GM12892 (cell line): ENCODE measurements around the gene IL1RAPL1.

Source experiments
- DNase-seq: peaks from one replicate; pipeline ENCODE4 v3.0.0; 2011; ENCODE audit not compliant: insufficient read length
- FAIRE-seq: peaks from 2 replicates; lab custom pipeline; 2011; peaks lifted over from hg19 to GRCh38; lab: Jason Lieb, UNC
- POLR2A ChIP-seq: IDR thresholded peaks from 2 replicates; pipeline ENCODE4 v1.6.1; 2011; ENCODE audit warnings: low read depth, low read length, control low read depth
- POLR2AphosphoS5 ChIP-seq: IDR thresholded peaks from 2 replicates; pipeline ENCODE4 v1.6.1; 2011; ENCODE audit warnings: low read depth, low read length, control low read depth
- TAF1 ChIP-seq: IDR thresholded peaks from 2 replicates; pipeline ENCODE4 v1.6.1; 2011; ENCODE audit warnings: low read depth, mild to moderate bottlenecking, control low read depth, low read length, borderline replicate concordance

Gene IL1RAPL1

GRCh38 chrX:29648161-29648560 lies 1060.9 kb downstream of the IL1RAPL1 start:
- no peak for TF ChIP-seq TAF1
- no peak for TF ChIP-seq POLR2AphosphoS5
- no peak for TF ChIP-seq POLR2A

DNA sequence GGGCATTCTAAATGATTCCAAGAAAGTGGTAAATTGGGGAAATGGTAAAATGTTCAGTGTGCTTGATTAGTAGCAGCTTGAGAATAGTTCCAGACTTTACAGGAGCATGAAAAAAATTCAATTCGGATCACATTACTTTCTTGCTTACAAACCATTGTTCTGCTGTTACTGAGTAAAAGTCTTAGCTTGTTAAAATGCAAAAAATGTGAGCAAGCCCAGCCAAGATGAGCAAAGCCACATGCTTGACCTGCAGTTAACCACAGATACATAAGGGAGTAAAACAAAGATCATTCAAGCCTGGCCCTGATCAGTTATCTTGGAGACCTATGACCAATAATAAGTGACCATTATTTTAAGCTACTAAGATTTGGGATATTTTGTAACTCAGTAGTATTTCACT lies 1065.2 kb downstream of the IL1RAPL1 start:
- FAIRE-seq: no peak
- TF ChIP-seq TAF1 (no peak), POLR2A (no peak), POLR2AphosphoS5 (no peak)
- no peak for DNase-seq

More at GRCh38 chrX:29648161-29648560, 1060.9 kb downstream of the IL1RAPL1 start:
- FAIRE-seq (no peak), DNase-seq (no peak)

DNA sequence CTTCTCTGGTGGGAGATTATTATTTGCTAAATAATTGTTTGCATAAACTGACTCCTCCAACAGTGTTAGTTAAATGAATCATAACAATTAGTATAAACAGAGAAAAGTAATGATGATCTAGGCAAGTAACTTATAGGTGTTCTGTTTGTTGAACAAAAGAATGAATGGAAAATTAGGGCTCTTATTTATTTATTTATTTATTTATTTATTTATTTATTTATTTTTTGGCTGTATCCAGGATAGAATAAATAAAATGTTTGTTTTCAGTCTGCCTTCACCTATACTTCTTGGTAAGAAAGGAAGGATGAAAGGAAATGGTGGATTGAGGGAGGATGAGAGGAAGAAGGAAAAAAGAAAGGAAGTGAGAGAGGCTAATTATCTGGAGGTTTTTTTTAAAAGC lies 1066.5 kb downstream of the IL1RAPL1 start:
- DNase-seq (no peak), FAIRE-seq (no peak)
- TF ChIP-seq POLR2AphosphoS5 (no peak), POLR2A (no peak), TAF1 (no peak)

DNA sequence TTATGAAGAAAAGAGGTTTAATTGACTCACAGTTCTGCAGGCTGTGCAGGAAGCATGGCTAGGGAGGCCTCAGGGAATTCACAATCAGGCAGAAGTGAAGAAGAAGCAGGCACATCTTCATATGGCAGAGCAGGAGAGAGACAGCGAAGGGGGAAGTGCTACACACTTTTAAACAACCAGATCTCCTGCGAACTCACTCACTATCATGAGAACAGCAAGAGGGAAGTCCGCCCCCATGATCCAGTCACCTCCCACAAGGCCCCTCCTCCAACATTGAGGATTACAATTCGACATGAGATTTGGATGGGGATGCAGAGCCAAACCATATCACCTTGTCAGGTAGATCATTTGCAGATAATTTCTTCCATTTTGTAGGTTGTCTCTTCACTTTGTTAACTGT lies 1072.7 kb downstream of the IL1RAPL1 start:
- no peak for FAIRE-seq
- DNase-seq: no peak
- TF ChIP-seq POLR2A: no peak
- TF ChIP-seq POLR2AphosphoS5: no peak
- no peak for TF ChIP-seq TAF1

DNA sequence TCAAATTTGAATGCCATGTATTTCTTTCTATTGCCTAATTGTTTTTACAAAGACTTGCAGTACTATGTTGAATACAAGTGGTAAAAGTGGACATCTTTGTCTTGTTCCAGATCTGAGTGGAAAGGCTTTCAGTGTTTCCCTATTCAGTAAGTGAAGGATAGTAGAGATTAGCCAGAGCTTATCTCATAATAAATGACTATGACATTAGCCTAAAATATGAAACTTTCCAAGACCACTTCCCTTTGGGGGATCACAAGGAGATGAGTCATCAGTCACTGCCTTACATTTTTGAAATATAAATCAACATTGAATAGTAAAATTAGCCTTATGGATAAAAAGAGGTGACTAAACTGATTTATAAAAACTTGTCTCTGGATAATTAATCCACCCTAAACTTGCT lies 1074.0 kb downstream of the IL1RAPL1 start:
- FAIRE-seq (no peak), DNase-seq (no peak)
- TF ChIP-seq POLR2A (no peak), POLR2AphosphoS5 (no peak), TAF1 (no peak)

- no peak for FAIRE-seq
- no peak for DNase-seq
- no peak for TF ChIP-seq TAF1
- no peak for TF ChIP-seq POLR2A
- TF ChIP-seq POLR2AphosphoS5: no peak
Measured at GRCh38 chrX:29662101-29662500, 1074.9 kb downstream of the IL1RAPL1 start.

DNA sequence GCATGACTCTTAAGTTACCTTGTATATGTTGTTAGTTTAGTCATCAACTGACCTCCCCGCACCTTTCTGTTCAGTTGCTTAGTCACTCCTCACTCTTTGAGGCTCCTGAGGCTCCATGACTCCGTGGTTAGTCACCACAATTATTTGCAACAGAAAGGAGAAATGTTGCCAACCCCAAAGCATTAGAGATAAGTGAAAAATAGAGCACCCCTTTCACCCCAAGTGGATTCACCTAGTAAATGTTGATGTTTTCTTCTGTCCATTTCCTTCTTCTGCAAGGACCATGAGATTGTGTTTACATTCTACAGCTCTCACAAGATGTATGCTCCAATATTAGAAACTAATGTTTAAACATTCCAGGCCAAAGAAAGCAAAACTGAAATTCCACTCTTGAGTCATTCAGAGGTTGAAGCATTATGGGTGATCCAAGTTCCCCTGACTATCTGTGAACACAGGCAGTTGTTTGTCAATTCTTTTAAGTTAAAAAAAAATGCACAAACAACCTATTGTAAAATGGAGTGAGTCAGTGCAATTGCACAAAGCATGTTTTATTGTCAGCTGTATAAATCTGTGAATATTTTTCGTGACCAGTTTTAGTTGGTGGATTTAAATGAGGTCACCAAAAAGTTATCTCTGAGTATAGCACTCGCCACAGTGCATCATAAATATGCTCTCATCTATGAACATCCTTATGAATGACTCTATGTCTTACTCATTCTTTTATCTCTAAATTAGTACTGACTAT lies 1075.7 kb downstream of the IL1RAPL1 start:
- FAIRE-seq (no peak), DNase-seq (no peak)
- TF ChIP-seq POLR2A (no peak), POLR2AphosphoS5 (no peak), TAF1 (no peak)

- no peak for FAIRE-seq
- DNase-seq: no peak
- TF ChIP-seq POLR2A (no peak), TAF1 (no peak), POLR2AphosphoS5 (no peak)
Measured at GRCh38 chrX:29665532-29665931, 1078.3 kb downstream of the IL1RAPL1 start.

DNA sequence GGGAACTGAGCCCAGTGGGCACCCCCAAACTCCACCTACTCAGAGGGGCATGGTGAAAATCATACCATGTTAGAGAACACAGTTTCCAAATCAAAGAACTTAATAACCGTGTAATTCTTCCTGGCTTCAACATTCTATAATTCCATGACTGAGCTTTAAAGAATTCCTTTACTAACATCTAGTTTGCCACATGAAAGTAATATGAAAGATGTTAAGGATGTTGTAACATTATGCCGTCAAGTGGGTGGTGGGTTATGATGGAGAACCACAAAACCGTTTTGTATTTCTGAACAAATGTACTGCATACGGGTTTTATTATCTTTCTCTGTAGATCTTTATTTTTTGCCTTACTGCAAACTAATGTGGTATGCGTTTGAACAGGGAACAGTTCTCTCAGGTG lies 1079.1 kb downstream of the IL1RAPL1 start:
- FAIRE-seq (no peak), DNase-seq (no peak)
- TF ChIP-seq POLR2AphosphoS5: no peak
- no peak for TF ChIP-seq POLR2A
- TF ChIP-seq TAF1: no peak

DNA sequence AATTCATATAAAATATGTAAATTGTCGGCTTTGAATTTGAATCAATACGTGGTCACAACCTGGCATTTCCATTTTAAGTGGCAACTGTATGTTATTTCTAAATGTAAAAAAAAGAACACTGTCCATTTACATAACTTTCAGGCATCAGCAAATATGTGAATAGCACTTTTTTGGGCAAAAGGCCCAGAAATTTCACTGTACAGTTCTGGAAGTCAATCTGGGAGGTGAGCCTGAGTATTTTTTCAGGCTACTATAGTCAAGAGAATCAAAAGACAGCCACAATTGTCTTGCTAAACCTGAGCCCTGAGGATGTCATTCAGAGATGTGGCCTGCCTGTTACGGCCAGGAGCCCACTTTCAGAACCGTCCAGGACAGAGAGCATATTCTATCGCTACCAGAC lies 1084.2 kb downstream of the IL1RAPL1 start:
- no peak for TF ChIP-seq POLR2AphosphoS5
- DNase-seq (no peak), FAIRE-seq (no peak)

DNA sequence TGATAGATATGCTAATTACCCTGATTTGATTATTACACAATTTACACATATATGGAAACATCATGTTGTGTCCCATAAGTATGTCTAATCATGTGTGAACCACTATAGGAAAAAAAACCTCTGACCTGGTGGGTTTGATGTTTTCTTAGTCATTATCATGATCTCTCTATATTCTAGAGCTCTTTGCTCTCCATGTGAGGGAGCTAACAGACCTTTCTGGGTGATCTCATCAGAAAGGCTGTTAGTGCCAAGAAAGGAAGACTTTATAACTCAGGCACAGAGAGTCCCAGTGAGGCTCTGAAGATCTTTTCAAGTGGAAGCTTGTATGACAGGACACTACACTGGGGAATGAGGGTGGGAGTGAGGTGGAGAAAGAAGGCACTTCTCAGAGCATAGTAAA lies 1100.4 kb downstream of the IL1RAPL1 start:
- no peak for TF ChIP-seq POLR2AphosphoS5
- no peak for FAIRE-seq
- DNase-seq: no peak

GRCh38 chrX:29690061-29690460 lies 1102.8 kb downstream of the IL1RAPL1 start:
- FAIRE-seq: no peak
- TF ChIP-seq POLR2AphosphoS5 (no peak), POLR2A (no peak), TAF1 (no peak)
- DNase-seq: no peak
